Iris pigment epithelial cell (primary cell): Measurements from ENCODE around the gene CDON.
A peak's percentile ranks its signal among the peaks of the same experiment; 100 is the strongest.

Source experiments
- DNase-seq: peaks from one replicate; pipeline ENCODE4 v3.0.0-alpha.2; 2011; ENCODE audit warnings: low read depth

The CDON gene

DNA sequence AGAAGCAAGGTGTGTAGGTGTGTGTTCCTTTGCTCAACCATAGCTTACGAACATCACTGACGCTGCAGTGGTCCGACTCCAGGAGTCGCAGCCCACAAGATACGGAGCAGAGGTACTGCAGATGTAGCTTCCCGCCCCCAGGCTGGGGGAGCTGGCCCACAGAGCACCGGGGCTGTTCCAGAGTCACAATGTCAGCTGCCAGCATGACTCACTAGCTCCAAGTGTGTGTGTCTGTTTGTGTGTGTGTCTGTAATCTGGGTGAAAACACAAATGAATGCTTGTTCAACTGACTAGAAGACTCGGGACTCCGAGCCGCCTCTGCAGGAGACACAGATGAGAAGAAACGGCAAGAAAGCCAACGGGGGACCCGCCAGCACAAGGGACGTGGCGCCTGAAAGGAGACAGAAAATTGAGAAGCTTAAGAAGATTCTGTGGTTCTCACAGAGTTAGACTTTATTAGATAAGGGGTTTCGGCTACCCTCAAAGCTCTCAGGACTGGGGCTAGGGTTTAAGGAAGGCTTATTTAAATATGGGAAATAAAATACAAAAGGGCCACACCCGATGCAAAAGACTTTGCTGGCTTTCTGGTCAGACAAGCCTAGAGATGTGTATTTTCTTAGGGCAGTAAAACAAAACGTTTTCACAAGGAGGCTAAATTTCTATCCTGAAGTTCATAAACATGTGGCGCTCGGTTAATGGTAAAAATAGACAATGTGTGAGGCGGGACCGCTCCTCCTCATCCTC is 106.1 kb downstream of the CDON start:
- DNase-seq = peak; percentile 14

DNA sequence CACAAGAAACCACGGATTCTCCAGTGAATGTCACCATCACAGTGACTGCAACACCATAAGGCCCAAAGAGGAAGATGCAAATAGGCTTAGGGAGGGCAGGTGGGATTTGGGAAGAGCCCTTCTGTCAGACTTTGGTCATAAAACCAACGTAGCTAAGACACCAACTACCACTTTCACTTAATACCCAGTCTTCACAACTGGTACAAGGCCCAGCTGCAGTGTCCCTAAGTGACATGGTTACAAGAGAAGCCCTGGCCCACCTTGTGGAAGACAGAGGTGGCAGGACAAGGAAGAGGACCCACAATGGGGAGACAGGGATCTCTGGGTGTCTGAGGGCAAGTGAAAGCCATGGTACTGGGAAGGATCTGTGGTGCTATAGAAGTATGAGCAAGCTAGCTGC is 106.8 kb downstream of the CDON start:
- no peak for DNase-seq

DNA sequence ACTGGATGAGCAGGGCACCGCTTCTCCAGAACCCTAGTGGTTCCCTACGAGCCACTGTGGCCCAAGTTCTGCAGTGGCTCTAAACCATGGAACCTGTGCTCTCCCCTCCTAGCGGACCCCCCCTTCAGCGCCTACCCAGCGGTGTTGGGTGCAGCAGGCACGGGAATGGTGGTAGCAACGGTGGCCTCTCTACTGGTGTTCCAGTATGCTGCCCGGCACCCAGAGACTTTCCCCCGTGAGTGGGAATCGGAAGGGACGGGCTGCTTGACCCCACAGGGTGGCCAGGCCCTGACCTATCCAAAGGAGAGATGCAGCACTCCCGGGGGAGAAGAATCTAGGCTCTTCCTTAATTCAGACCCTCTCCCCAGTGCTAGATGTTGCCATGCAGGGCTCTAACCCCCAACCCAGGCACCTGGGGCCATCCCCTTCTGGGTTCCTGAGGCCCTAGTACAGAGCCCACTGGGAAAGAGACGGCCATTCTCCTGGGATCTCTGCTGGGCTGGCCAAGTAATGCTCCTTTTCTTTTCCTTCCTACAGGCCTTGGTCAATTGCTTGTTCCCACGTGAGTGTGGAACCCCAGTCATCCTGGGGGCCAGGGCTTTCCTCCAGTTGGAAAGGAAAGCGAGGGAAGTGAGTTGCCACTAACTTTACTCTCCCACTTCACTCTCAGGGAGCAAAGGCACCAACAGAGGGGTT is 107.6 kb downstream of the CDON start:
- DNase-seq = no peak

DNA sequence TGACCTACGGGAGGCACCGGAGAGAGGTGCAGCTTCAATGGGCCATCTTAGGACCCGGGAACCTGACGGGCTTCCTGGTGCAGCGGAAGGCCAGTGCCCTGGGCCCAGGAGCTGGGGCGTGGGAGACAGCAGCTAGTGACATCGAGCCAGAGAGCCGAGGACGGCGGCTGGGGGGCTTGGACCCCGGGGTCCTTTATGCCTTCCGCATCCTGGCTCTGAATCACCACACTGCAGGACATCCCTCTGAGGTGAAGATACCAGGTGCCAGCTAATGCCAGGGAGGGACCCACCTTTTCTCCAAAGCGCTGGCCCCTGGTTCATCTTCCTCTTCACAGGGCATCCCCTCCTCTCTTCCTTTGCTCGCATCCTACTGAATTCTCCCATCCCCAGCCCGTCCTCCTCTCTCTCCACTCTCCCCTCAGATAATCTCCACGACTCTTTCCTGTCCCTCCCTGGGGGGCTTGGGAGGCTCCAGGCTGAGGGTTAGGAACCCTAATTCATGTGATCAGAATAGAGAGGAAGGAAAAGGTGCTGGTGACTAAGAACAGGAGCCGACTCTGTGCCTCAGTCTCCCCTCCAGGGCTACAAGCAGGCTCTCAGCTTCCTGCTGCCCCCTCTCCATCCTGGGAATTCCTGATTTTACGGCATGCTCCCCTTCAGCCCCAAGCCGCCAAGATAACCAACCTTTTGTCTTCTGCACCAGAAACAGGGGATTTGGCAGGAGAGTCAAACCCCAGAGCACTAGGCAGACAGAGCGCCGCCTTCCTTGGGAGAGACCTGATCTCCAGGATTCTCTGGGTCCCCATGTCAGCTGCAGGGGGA is 108.3 kb downstream of the CDON start:
- DNase-seq = no peak

DNA sequence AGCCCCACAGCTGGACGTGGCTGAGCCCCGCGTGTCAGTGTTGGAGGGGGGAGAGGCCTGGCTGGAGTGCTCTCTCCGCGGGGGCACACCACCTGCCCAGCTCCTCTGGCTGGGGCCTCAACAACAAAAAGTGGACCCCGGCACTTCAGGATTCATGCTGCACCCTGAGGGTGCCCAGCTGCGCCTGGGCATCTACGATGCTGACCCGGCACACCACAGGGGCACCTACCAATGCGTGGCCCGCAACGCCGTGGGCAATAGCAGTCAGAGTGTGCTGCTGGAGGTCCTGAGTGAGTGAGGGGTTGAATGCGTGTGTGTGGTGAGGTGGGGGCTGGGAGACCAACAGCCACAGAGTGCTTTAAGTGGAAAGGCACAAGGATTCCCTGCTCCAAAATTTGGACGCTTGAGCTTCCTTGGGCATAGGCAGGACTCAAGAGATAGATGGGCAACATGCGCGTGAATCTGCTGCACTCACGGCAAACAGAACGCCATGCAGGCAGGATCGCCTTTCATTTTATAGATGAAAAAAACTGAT is 109.2 kb downstream of the CDON start:
- DNase-seq = no peak

DNA sequence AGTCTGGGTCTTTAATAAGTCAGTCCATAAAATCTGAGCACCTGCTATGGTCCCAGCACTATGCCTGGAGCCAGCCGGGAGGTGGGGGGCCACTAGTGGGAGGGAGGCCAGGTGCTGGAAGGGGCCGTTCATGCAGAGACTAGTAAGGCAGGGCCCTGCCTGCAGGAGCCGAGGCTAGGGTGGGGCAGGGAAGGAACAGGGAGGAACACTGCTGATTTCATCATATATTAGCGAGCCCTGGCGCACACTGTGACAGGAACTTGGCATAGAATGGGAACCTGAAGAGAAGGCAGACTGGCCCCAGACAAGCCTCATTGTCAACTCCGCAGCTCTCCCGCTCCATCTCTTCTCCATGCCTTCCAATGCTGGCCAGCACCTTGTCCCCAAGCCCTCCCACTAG is 109.7 kb downstream of the CDON start:
- no peak for DNase-seq

DNA sequence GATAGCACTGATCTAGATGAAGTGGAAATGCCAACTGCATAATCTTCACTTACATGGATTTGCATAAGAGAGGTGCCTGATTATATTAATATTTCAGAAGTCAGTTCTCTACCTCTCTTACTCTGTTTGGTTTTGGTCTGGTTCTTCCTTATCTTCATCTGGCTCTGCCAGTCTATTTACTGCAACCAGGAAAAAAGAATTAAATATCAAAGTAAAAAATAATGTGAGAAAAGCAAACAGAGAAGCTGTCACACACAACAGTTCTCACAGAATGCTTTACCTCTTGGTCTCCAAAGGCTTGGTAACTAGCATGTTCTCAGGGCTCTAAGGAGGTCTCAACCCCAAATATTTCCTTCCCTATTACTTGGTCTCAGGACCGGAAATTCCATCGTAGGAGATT is 110.1 kb downstream of the CDON start:
- no peak for DNase-seq

DNA sequence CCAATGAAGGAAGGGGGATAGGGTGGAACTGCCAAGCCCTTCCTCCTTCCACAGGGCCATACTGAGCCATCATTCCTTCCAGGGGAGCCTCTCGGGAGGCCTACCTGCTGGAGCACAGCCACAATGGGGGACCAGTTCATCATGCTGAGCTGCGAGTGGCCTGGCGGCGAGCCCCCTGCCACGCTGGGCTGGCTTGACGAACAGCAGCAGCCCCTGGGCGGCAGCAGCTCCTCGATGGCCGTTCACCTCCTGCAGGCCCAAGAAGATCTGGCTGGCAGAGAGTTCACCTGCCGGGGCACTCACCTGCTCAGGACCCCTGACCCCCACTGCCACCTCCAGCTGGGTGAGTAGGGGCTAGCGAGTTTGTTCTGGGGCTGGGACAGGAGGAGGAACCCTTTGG is 110.9 kb downstream of the CDON start:
- DNase-seq = no peak

DNA sequence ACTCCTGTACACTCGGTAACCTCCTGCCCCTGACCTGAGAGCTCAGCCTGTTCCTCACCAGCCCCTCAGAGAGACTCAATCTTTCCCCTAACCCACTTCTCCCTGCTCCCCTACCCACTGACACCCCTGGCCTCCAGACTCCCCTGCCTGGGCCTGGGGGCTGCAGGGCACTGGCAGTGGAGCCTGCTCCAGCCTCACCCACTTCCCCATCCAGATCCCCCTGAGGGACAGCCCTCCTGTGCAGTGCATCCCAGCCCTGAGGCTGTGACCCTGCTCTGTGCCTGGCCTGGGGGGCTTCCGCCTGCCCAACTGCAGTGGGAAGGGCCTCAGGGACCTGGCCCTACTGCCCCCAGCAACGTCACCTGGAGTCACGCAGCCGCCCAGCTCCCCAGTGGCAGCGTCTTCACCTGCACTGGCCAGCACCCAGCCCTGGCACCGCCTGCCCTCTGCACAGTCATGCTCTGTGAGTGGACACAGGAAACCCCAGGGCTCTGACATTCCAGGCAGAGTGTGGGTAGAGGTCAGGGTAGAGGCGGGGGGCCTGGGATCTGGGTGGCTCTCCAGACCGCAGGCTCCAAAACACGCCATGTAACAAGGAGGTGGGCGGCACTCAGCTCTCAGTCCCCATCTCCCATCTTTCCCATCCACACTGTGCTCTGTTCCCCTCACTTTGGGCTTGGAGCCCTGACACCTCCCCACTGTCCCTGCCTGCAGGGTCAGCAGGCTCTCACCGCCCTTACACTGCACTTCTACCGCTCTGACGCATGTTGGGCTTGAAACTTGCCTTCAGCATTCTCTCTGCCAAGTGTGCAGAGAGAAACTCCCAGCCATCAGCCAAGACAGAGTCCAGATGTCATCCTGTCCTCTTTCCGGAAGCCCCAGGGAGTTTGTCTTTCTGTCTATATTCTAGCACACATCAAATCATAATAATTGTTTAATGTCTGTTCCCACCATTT is 111.7 kb downstream of the CDON start:
- DNase-seq = no peak

DNA sequence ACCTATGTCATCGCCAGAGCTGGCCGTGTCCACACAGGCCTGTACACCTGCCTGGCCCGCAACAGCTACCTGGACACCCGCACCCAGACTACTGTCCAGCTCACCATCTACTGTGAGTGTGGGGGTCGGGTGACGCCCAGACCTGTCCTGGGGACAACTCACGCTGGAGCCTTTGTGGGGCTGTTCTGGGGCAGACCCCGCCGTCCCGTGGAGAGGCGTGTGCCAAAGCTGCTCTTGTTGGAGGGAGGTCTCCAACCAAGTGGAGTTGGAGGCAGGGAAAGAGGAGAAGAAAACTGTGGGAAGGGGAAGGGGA is 112.5 kb downstream of the CDON start:
- no peak for DNase-seq

DNA sequence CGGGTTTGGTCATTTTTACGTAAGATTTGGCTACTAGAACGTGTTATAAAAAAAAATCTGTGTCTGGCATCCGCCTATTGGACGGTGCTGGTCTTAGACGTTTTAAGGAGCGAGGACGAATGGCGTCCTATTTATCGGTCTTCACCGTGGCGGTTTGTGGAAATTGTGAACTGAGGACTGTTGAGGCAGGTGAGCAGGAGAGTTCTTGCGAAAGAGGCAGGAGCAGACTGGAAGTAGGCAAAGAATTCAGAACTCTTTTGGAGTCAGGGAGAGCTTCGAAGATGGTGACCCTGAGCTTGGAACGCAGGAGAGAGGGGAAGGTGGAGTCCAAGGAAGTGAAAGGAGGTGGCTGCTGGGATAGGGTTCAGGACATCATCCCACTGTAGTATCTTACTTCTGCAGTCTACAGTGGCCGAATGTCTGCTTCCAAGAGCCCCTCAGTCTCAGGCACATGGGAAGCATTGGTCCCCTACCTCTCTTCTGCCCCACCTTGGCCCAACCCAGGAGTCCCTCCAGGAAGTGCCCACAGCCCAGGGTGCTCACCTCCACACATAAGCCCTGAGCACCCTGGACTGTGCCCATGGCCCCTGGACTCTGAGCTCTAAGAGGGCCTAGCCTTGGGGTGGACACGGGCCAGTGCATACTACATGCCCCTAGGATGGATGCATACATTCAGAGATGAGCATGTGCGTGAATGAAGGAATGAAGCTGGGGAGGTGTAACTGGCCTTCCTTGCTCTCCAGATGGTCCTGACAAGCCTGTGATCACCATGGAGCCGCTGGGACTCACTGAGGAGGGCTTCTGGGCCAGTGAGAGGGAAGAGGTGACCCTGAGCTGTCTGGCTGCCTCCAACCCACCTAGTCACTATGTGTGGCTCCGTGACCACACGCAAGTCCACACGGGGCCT is 113.1 kb downstream of the CDON start:
- DNase-seq = no peak

DNA sequence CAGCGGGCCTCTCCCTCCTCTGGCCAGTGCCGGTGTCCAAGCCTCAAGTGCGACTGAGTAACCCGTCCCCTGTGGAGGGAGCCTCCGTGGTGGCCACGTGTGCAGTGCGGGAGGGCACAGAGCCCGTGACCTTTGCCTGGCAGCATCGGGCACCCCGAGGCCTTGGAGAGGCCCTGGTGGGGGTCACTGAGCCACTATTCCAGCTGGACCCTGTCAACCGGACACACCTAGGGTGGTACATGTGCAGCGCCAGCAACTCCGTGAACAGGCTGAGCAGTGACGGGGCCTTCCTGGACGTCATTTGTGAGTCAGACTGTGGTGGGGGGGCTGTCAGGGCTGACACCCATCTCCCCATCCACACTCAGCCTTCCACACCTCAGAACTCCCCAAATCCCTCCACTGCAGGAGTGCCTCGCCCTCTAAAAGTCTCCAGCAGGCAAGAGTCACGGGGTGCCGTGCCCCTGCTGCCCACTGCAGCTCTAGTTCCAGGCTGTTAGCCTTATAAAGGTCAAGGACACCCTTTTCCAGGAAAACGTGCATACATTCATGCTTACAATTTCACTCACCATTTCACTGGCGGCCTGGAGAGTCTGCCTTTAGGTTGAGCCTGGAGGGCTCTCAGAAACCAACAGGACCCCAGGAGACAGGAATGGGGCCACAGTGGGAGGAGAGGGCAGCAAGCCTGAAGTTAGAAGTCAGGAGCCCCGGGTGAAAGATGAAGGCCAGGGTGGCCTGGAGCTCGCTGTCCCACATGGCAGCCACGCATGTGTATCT is 114.2 kb downstream of the CDON start:
- DNase-seq = no peak

DNA sequence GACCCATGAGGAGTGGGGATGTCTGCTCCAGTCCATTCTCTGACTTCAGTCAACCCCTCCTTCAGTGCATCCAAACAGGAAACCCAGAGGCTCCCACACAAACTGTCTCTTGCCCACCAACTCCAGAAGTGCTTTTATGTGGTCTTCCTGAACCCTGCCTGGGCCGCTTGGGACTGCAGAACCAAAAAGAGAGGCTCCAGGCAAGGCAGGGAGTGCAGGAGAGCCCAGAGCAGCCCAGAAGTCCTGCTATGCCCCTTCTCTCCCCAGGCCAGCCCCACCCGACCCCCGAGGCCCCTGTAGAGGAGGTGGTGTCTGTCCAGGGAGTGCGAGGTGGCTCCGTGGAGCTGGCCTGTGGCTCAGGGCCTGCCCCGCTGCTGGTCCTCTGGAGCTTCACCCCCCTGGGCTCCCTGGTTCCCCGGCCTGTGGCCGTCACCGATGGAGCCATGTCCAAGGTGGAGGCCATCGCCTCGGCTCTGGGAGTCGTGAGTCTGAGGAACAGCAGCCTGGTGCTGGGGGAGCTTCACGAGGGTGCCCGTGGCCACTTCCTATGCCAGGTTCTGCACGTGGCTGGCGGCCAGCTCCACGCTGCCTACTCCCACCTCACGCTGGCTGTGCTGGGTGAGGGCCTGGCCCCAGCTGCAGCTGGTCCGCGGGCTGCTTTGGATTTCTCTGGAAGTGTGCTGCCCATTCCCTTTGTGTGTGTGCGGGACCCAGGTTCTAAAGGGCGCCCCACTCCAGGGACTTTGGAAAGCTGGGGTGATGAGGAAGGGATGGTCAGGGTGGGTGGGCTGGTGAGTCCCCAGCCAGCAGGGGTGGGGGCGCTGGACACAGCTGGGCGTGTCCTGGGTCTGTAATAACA is 115.0 kb downstream of the CDON start:
- no peak for DNase-seq

DNA sequence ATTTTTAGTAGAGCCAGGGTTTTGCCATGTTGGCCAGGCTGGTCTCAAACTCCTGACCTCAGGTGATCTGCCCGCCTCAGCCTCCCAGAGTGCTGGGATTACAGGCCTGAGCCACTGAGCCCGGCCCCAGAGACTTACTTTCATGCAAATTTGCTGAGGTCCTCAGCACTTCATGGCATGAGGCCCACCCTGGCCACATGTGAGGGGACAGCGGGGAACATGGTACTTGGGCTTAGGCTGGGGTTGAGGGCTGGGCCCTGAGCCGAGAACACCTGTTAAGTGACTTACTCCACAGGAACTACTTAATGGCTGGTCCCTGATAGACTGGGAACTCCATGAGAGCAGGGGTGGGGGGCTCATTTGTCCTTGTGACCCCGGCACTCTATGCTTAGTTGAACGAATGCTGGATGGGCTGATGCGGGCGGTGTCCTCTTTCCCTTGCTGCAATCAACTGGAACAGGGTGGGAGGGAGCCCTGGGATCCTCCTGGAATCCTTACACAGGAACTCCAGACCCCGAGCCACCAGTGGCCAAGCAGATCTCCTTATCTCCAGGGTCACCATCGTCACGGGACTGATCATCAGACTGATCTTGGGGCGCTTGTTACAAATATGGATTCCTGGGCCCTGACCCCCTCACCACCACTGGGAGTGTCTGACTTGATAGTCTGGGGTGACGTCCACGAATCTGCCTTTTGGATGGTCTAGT is 115.8 kb downstream of the CDON start:
- no peak for DNase-seq

DNA sequence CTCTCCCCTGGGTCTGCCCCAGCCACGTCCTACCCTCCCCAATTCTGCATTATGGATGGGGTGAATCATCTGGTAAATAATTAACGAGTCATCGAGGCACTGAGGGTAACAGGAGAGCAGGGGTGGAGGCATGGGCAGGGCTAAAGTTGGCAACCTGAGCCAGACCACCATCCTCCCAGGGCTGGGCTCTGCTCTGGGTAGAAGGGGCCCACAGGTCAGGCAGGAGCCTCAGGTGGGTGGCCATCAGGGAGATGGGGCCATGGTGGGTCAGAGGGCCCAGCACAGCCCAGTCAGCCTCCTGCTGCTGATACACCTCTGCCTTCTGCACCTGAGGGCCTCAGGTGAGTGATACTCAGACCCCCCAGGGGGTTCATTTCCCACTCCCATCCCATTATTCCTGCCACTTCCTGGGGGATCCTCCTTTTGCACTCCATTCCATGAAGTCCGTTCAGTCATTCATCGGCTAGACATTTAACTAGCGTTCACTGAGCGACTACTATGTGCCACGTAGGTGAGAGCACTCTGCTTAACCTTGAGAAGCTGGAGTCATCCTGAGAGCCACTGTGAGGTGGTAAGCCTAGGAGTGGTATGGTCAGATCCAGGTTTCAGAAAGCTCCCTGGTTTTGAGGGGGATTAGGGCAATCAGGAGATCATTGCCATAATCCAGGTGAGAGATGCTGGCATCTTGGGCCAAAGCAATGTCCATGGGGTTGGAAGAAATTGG is 116.7 kb downstream of the CDON start, which contains the start of gene VSIG10L2:
VSIG10L2 (plus strand) TSS at position 248 of the 724 bp plus-strand sequence; CDS start at position 260, 12 bp downstream.
- DNase-seq = no peak

DNA sequence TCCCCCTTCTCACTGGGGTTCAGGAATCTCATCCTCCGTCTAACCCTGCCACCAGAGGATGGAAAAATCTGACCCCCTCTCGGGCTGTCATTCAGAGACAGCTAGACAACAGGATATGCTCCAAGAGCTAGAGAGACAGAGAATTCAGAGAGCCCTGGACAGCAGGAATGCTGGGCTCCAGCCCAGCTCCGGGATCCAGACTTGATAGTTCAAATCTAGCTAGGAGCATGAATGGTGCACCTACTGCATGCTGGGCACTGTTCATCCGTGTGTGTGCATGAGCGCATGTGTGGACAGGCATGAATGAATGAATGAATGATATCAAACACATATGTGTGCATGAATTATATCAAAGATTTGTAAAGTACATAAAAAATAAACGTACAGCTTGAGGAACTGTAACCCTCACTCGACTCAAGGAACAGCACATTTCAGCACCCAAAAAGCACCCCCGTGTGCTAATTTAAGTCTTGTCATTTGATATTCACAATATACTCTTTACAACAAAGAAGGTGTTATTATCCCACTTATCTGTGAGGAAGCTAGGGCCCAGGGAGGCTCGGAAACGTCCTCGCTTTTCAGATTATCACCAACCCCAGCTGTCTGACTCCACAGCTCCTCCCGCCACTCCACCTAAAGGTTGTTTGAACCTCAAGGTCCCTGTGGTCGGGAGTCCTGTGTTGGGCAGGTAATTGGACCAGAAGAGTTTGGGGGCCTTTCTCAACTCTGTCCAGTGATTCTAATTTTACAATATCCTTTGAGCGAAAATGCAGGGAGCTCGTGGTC is 117.5 kb downstream of the CDON start:
- no peak for DNase-seq
